ENCODE results near the gene SERPINB10. TPM values are rescaled to one million over a fixed set of nuclear protein-coding genes. Genes with fewer than 3 reads are reported as not detected.

Gene SERPINB10
- total and polyA plus RNA-seq, 8 donors: 0.10 to 0.58 (median 0.30) TPM; not detected in 1

GRCh38 chr18:63982361-63982760 lies 74.6 kb downstream of the SERPINB10 start:
- Histone ChIP-seq H3K4me1 (peaks cover 14 to 29% of the 10 kb centered on the region in 2 donors), H3K27ac (no peak overlapping the region), H3K36me3 (peaks cover 0 to 75% of the 10 kb centered on the region in 2 donors), H3K27me3 (no peaks in the 10 kb centered on the region), H3K4me3 (no peak overlapping the region), H3K9me3 (no peaks in the 10 kb centered on the region)
- intact Hi-C loops (cut with DNase I): no loop called here
- DNase-seq (no peak), ATAC-seq (no peak)
- TF ChIP-seq CTCF (IDR thresholded peaks at IDR 0.05): no peak

Other genes with a start within 250 kb of the SERPINB10 start
- gene SERPINB3, start 246.1 kb upstream of the SERPINB10 start, total RNA-seq: not detected
- gene SERPINB3, start 246.1 kb upstream of the SERPINB10 start, polyA plus RNA-seq (ENCODE audit: insufficient read length in 6 of 6): not detected
- gene SERPINB11, start 205.0 kb upstream of the SERPINB10 start, total RNA-seq: not detected
- not detected for gene SERPINB11, start 205.0 kb upstream of the SERPINB10 start, polyA plus RNA-seq (ENCODE audit: insufficient read length in 6 of 6)
- under 1 TPM; 0.24 to 0.32 TPM for gene SERPINB7, start 132.5 kb upstream of the SERPINB10 start, total RNA-seq
- not detected for gene SERPINB7, start 132.5 kb upstream of the SERPINB10 start, polyA plus RNA-seq (ENCODE audit: insufficient read length in 6 of 6)
- 1 to 10 TPM; 1.1 to 3.5 TPM for gene SERPINB2, start 20.3 kb upstream of the SERPINB10 start, total RNA-seq
- gene SERPINB2, start 20.3 kb upstream of the SERPINB10 start, polyA plus RNA-seq (ENCODE audit: insufficient read length in 6 of 6): under 1 TPM in 5 of 6 donors, not detected in 1; 0.13 to 0.49 (median 0.24) TPM
- 10 to 100 TPM in 1 of 2 donors, 1 to 10 TPM in 1; 4.7 to 10.8 TPM for gene HMSD, start 41.3 kb downstream of the SERPINB10 start, total RNA-seq
- gene HMSD, start 41.3 kb downstream of the SERPINB10 start, polyA plus RNA-seq (ENCODE audit: insufficient read length in 6 of 6): 1 to 10 TPM in 5 of 6 donors, under 1 TPM in 1; 0.63 to 2.7 (median 1.4) TPM
- 10 to 100 TPM; 16.9 to 26.7 TPM for gene SERPINB8, start 62.1 kb downstream of the SERPINB10 start, total RNA-seq
- 1 to 10 TPM; 3.3 to 4.9 (median 3.6) TPM for gene SERPINB8, start 62.1 kb downstream of the SERPINB10 start, polyA plus RNA-seq (ENCODE audit: insufficient read length in 6 of 6)
- 1 to 10 TPM in 1 of 2 donors, not detected in 1; 1.0 TPM for gene LINC00305, start 241.1 kb downstream of the SERPINB10 start, total RNA-seq
- gene LINC00305, start 241.1 kb downstream of the SERPINB10 start, polyA plus RNA-seq (ENCODE audit: insufficient read length in 6 of 6): under 1 TPM in 1 of 6 donors, not detected in 5; 0.15 TPM